Heart right ventricle (tissue), 16 donors: ENCODE measurements around the gene CNOT11. TPM values are rescaled to one million over a fixed set of nuclear protein-coding genes. Genes with fewer than 3 reads are reported as not detected.

Experiments used
- ATAC-seq, 8 donors: fragments of 200-7000 bp; cut with Tn5 transposase; one replicate each; pipeline ENCODE4 v1.9.1; 2020; ENCODE audit warnings: mild to moderate bottlenecking in 8 of 8, moderate library complexity in 8 of 8, moderate number of reproducible peaks in 1 of 8
- DNase-seq, 2 donors: peaks; one replicate each; pipeline ENCODE4 v3.0.0-alpha.2; 2020
- H3K27ac ChIP-seq, 10 donors: fragments of 200-600 bp; sonication (generic) in 2 of 10; one replicate each; pipeline versions ENCODE4 v1.5.0 to v1.8.0; 2020 to 2022; ENCODE audit warnings: mild to moderate bottlenecking in 3 of 10
- H3K27me3 ChIP-seq, 7 donors: fragments of 200-600 bp; one replicate each; pipeline ENCODE4 v1.8.0; 2021 to 2022; ENCODE audit warnings: mild to moderate bottlenecking in 2 of 7
- H3K36me3 ChIP-seq, 9 donors: fragments of 200-600 bp; sonication (generic) in 1 of 9; one replicate each; pipeline versions ENCODE4 v1.5.0 to v1.8.0; 2020 to 2022; ENCODE audit warnings: mild to moderate bottlenecking in 2 of 9
- H3K4me1 ChIP-seq, 9 donors: fragments of 200-600 bp; sonication (generic) in 1 of 9; one replicate each; pipeline versions ENCODE4 v1.5.0 to v1.8.0; 2020 to 2022; ENCODE audit warnings: mild to moderate bottlenecking in 4 of 9
- H3K4me3 ChIP-seq, 10 donors: fragments of 200-600 bp; sonication (generic) in 2 of 10; one replicate each; pipeline versions ENCODE4 v1.5.0 to v1.8.0; 2020 to 2022; ENCODE audit warnings: mild to moderate bottlenecking in 7 of 10, moderate library complexity in 2 of 10
- H3K9me3 ChIP-seq, 11 donors: fragments of 200-600 bp in 10 of 11; sonication (generic) in 2 of 11; one replicate each; pipeline versions ENCODE4 v1.5.0 to v1.8.0; 2013 to 2022; ENCODE audit warnings: mild to moderate bottlenecking in 2 of 11, control low read depth in 1 of 11, moderate library complexity in 1 of 11
- WGBS, 2 donors: extraction: QIAGEN DNeasy Blood & Tissue Kit; methylation state at CpG; one replicate each; pipeline ENCODE4 v1.1.7; 2013; ENCODE audit warnings: inconsistent platforms in 1 of 2; 5-methylcytosine and 5-hydroxymethylcytosine counted together
- intact Hi-C, 10 donors: fragments of 100-400 bp; cut with DNase I; formaldehyde crosslinking; loops; one replicate each; pipeline versions ENCODE4 v1.11.1 to v1.14.2; 2022
- polyA plus RNA-seq, 2 donors: library from polyadenylated mRNA; stranded (reverse); fragments of 200-250 nt; gene quantifications; one replicate each; pipeline ENCODE4 v1.2.3, GENCODE V29; 2013
- total RNA-seq, 10 donors: library from RNA; stranded (reverse); fragmentation: NEBNext Ultra II Directional in 3 of 10; extraction: Animal tissue kit (Norgen Biotek cat#: 25700) in 3 of 10; gene quantifications; one replicate each; pipeline versions ENCODE4 v1.2.1 to v1.2.4, GENCODE V29; 2021 to 2023
- TF ChIP-seq, protein P1 (sequence below), 9 donors: fragments of 200-600 bp; sonication (generic) in 2 of 9; IDR thresholded peaks; one replicate each; pipeline versions ENCODE4 v1.5.0 to v1.8.0; 2021 to 2022; ENCODE audit warnings: antibody characterized with exemption in 9 of 9, mild to moderate bottlenecking in 5 of 9, moderate library complexity in 1 of 9
- donor health status: Arrhythmogenic right ventricular cardiomyopathy.
- donor health status: ischemic (EF 13 %, LVEDD 7.1; RV severe dilation, severe dysfunction).
- donor health status: healthy with polysubstance abuse.
- donor health status: DM: no; HTN: yes; CAD: no.
- donor health status: DM: no; HTN: no; CAD: no.
- donor health status: ischemic (EF 25% LVEDD 6.9; RV normal size, moderate dysfunction).
- donor health status: ischemic (EF 25% LVEDD 5.7; RV mildly dilated, moderate dysfunction).
- donor health status: healthy.
- donor health status: DM: yes; HTN: yes; CAD: no.
- donor health status: Ischemic cardiomyopathy.
- donor health status: ischemic (EF 35%, LVEDD 5.7; RV mildly dilated, moderate dysfunction).
- donor health status: nonischemic (EF 11% LVEDD 7.7; RV severe dilation, severe dysfunction).
- donor health status: DM: yes; HTN: yes; CAD: no.
- donor health status: PGD.
- donor health status: ischemic (EF 29% LVEDD 5.4; RV normal size, mild dysfunction).
- donor health status: nonischemic (EF 23%, LVEDD 6.1; RV moderate dilation, normal function).

Gene CNOT11
- total and polyA plus RNA-seq, 12 donors = 14.5 to 77.1 (median 43.8) TPM

DNA sequence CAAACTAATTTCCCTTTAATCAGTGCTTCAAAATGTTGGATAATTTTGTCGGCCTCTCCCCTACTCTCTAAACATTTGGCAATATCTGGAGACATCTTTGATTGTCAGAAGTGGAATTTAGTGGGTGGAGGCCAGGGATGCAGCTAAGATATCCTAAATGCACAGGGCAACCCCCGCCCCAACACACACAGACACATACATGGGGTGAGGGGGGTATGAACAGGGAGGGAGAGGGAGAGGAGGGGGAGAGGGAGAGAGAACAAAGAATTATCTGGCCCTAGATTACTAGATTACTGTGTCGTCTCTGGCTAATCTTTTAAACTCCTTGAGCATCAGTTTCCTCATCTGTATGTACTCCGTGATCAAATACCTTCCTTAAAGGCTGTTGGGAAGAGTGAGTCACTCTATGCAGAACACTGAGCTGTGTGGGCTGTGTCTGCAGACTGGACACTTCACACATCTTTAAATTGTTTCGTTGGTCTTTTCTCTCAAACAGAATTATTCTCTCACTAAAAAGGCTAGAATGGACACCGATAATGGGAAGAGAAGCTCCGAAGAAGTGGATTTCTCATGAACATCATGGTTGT lies 52.9 kb downstream of the CNOT11 start:
- ATAC-seq = no peak
- 66 to 67% methylated on average over 7 of the region's 7 CpGs for WGBS, 2 donors
- peak overlapping the region in 5 of 10 donors; percentile 90 to 99 (median 93) for H3K27ac ChIP-seq

DNA sequence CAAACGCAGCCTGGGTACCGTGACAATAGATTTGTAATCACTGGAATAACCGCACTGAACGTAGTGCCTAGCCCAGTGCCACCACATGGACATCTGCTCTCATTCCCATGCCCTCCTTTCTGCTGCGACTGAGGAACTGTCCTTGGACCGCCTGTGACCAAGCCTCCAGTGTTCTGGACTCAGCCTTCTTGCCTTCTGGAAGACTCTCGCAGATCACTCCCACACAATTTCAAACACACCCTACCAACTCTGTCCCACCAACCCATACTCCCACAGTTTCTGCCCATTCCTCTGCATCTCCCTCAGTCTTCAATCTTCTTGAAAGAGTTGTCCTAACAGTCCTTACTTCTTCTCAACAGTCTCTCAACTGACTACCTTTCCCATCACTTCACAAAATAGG lies 53.7 kb downstream of the CNOT11 start:
- H3K27ac ChIP-seq = peak overlapping the region in 8 of 10 donors; percentile 80 to 99 (median 91)
- peaks cover 0 to 44% (median 0%) of the 10 kb centered on the region in 9 donors for H3K36me3 ChIP-seq
- ATAC-seq (no peak), DNase-seq (no peak)
- no peaks in the 10 kb centered on the region for H3K9me3 ChIP-seq
- H3K4me1 ChIP-seq = peaks cover 4 to 83% (median 53%) of the 10 kb centered on the region in 9 donors
- intact Hi-C loops = loop anchor here in 1 of 10 donors (10.0 kb wide), 1 partner anchor 52 kb away; the partner anchor contains the start of gene CNOT11
- H3K27me3 ChIP-seq = no peaks in the 10 kb centered on the region
- H3K4me3 ChIP-seq = peak overlapping the region in 9 of 10 donors; percentile 70 to 99 (median 84)
- WGBS, 2 donors = 35 to 52% methylated on average over 7 of the region's 7 CpGs
- TF ChIP-seq, protein P1, sequence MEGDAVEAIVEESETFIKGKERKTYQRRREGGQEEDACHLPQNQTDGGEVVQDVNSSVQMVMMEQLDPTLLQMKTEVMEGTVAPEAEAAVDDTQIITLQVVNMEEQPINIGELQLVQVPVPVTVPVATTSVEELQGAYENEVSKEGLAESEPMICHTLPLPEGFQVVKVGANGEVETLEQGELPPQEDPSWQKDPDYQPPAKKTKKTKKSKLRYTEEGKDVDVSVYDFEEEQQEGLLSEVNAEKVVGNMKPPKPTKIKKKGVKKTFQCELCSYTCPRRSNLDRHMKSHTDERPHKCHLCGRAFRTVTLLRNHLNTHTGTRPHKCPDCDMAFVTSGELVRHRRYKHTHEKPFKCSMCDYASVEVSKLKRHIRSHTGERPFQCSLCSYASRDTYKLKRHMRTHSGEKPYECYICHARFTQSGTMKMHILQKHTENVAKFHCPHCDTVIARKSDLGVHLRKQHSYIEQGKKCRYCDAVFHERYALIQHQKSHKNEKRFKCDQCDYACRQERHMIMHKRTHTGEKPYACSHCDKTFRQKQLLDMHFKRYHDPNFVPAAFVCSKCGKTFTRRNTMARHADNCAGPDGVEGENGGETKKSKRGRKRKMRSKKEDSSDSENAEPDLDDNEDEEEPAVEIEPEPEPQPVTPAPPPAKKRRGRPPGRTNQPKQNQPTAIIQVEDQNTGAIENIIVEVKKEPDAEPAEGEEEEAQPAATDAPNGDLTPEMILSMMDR (IDR thresholded peaks at IDR 0.05) = no peak

More for the DNA sequence above, 52.9 kb downstream of the CNOT11 start:
- H3K9me3 ChIP-seq = no peaks in the 10 kb centered on the region
- H3K4me3 ChIP-seq = peak overlapping the region in 8 of 10 donors; percentile 70 to 99 (median 83)
- H3K36me3 ChIP-seq = peaks cover 0 to 52% (median 0%) of the 10 kb centered on the region in 9 donors
- peaks cover 4 to 83% (median 62%) of the 10 kb centered on the region in 9 donors for H3K4me1 ChIP-seq
- intact Hi-C loops = loop anchor here in 1 of 10 donors (10.0 kb wide), 1 partner anchor 51 kb away; the partner anchor contains the start of gene CNOT11
- H3K27me3 ChIP-seq = no peaks in the 10 kb centered on the region
- no peak for DNase-seq
- TF ChIP-seq, protein P1 (IDR thresholded peaks at IDR 0.05) = no peak

DNA sequence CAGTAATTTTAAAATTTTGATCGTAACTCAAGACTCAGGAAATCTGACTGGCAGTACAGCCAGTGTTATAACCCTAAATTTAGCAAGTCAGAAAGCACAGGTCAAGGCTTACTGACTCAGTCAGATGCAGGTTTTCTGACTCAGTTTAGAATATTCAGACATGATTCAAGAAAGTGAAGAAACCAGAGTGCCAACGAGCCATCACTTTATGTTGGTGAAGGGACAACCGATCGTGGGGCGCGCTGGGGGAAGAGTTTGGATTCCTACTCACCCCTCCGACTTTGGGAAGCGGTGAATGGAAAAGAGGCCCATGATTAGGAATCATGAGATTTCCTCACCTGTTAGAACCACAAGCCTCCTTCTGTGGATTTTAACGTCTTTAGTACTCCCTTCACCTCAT lies 54.8 kb downstream of the CNOT11 start:
- Histone ChIP-seq H3K9me3 (no peaks in the 10 kb centered on the region), H3K36me3 (peaks cover 0 to 33% (median 0%) of the 10 kb centered on the region in 9 donors), H3K4me1 (peaks cover 4 to 82% (median 46%) of the 10 kb centered on the region in 9 donors), H3K27ac (peak overlapping the region; percentile 18 to 99 (median 91)), H3K4me3 (peak overlapping the region; percentile 70 to 99 (median 86)), H3K27me3 (no peaks in the 10 kb centered on the region)
- ATAC-seq (no peak), DNase-seq (no peak)
- WGBS, 2 donors = 37 to 42% methylated on average over 9 of the region's 9 CpGs
- intact Hi-C loops = loop anchor here in 1 of 10 donors (10.0 kb wide), 1 partner anchor 53 kb away; the partner anchor contains the start of gene CNOT11
- TF ChIP-seq, protein P1 (IDR thresholded peaks at IDR 0.05) = no peak

DNA sequence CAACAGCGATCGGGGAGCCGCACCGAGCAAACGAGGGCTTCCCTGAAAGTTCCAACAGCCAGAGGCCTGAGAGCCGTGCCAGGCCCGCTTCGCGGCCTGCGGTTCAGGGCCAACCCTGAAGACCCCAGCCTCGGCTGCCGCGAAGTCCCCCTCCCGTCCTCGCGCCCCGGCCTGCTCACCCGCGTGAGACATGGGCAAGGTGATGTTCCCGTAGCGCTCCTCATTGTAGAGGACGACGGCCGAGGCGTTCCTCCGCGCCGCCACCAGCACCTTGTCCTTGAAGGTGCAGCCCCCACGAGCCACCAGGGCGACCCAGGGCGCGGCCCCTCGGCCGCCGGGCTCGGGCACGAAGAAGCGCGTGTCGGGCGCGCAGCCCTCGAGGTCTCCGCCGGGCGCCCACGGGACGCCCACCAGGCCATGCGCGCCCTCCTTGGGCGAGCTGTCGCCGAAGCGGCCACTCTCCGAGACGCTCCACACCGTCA lies 55.3 kb downstream of the CNOT11 start:
- intact Hi-C loops = loop anchor here in 1 of 10 donors (10.0 kb wide), 1 partner anchor 53 kb away; the partner anchor contains the start of gene CNOT11
- Histone ChIP-seq H3K36me3 (peaks cover 0 to 28% (median 0%) of the 10 kb centered on the region in 9 donors), H3K27me3 (no peaks in the 10 kb centered on the region), H3K27ac (peak overlapping the region; percentile 57 to 99 (median 91)), H3K4me3 (peak overlapping the region; percentile 70 to 99 (median 86)), H3K4me1 (peaks cover 4 to 77% (median 46%) of the 10 kb centered on the region in 9 donors), H3K9me3 (no peaks in the 10 kb centered on the region)
- peak in 1 of 2 donors; percentile 29 for DNase-seq
- peak; percentile 1 to 46 (median 22) for ATAC-seq
- WGBS, 2 donors = 1% methylated on average over 57 of the region's 57 CpGs
- TF ChIP-seq, protein P1 (IDR thresholded peaks at IDR 0.05) = peak in 1 of 9 donors; percentile 5
